ENCODE data around the gene DTNA. TPM values are rescaled to one million over a fixed set of nuclear protein-coding genes. Genes with fewer than 3 reads are reported as not detected.

The DTNA gene
- total RNA-seq, 1 experiment from 2014 or later = 9.6 TPM

DNA sequence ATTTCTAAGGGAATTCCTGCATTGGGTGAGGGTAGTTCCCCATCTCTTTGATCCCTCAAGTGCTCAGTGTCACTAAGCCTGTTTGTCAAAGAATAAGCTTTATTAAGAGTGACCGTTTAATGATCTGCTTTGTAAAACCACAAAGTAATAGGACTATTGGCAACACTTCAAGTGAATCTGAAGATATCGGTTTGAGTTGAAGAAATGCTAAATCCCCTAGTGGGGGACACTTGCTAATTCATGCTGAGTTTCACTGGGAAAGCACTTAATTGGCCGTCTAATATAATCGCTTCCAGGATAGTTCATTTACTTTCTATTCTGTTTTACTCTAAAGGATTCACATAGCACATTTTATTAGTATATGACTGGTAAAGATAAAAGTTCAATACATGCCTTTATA lies 54.4 kb downstream of the DTNA start:
- ChIA-PET RAD21 (ENCODE audit: low non-redundant PET in 1 of 2, low total read pairs in 2 of 2, uncharacterized antibody in 2 of 2, unreplicated experiment in 2 of 2) (no interaction called here), POLR2A (no interaction called here), CTCF (no interaction called here)
- Histone ChIP-seq H3K9me2 (ENCODE audit: insufficient read depth) (no peaks in the 10 kb centered on the region), H3K4me1 (ENCODE audit: control insufficient read depth in 1 of 2, insufficient read depth in 2 of 2, low read length in 2 of 2) (no peaks in the 10 kb centered on the region), H3K4me3 (replicated peaks in 1 of 2; ENCODE audit: low read depth in 1 of 2, low read length in 2 of 2) (no peak overlapping the region), H2AFZ (ENCODE audit: low read depth, low read length, poor library complexity, severe bottlenecking) (no peak overlapping the region), H3K27me3 (ENCODE audit: insufficient read depth, low read length) (no peaks in the 10 kb centered on the region; the same call in 1 of the 2 replicates), H3K36me3 (ENCODE audit: control insufficient read depth in 1 of 2, insufficient read depth in 2 of 2, low read length in 2 of 2) (no peaks in the 10 kb centered on the region), H3K9ac (ENCODE audit: low read length) (no peak overlapping the region), H3K79me2 (ENCODE audit: insufficient read depth, low read length) (no peaks in the 10 kb centered on the region), H3K27ac (ENCODE audit: low read depth, low read length) (no peak overlapping the region), H4K20me1 (ENCODE audit: insufficient read depth) (no peaks in the 10 kb centered on the region), H3K4me2 (ENCODE audit: low read length) (no peak overlapping the region), H3K9me3 (ENCODE audit: control insufficient read depth in 1 of 2, insufficient read depth in 1 of 2, low read depth in 1 of 2, low read length in 2 of 2) (no peaks in the 10 kb centered on the region)
- ATAC-seq (no peak), DNase-seq (ENCODE audit: low read depth, low spot score) (no peak)
- TF ChIP-seq, protein P1, sequence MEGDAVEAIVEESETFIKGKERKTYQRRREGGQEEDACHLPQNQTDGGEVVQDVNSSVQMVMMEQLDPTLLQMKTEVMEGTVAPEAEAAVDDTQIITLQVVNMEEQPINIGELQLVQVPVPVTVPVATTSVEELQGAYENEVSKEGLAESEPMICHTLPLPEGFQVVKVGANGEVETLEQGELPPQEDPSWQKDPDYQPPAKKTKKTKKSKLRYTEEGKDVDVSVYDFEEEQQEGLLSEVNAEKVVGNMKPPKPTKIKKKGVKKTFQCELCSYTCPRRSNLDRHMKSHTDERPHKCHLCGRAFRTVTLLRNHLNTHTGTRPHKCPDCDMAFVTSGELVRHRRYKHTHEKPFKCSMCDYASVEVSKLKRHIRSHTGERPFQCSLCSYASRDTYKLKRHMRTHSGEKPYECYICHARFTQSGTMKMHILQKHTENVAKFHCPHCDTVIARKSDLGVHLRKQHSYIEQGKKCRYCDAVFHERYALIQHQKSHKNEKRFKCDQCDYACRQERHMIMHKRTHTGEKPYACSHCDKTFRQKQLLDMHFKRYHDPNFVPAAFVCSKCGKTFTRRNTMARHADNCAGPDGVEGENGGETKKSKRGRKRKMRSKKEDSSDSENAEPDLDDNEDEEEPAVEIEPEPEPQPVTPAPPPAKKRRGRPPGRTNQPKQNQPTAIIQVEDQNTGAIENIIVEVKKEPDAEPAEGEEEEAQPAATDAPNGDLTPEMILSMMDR (IDR thresholded peaks at IDR 0.05 in 2 of 3, conservative IDR thresholded peaks at IDR 0.05 in 1 of 3; ENCODE audit: borderline replicate concordance in 1 of 3, insufficient read depth in 1 of 3, low read depth in 2 of 3, low read length in 2 of 3) = peak in 1 of 3 experiments; percentile 38; a peak in 1 of 6 replicates
- TF ChIP-seq, protein P2, sequence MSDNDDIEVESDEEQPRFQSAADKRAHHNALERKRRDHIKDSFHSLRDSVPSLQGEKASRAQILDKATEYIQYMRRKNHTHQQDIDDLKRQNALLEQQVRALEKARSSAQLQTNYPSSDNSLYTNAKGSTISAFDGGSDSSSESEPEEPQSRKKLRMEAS (IDR thresholded peaks at IDR 0.05) = no peak
- intact Hi-C loops (cut with micrococcal nuclease) = no loop called here
- BruUV-seq (replicated peaks) = no TSS peak

DNA sequence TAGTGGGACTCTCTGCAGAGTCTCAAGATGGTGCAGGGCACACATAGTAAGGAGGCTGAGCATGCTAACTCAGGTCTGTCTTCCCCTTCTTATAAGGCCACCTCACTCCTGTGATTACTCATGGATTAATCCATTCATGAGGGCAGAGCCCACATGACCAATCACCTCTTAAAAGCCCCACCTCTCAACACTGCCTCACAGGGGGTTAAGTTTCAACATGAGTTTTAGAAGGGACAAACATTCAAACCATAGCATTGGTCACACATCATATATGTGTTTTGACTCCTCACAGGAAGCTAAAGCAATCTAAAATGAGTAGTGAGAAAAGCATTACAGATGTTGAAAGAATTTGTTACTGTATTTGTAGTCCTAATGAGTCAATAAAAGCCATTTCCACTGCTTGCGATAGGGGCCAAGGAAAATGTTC lies 57.5 kb downstream of the DTNA start:
- no peak for DNase-seq (ENCODE audit: low read depth, low spot score)

More for the DNA sequence above, 57.5 kb downstream of the DTNA start:
- Histone ChIP-seq H3K9me2 (ENCODE audit: insufficient read depth) (no peaks in the 10 kb centered on the region), H4K20me1 (ENCODE audit: insufficient read depth) (no peaks in the 10 kb centered on the region), H3K79me2 (ENCODE audit: insufficient read depth, low read length) (no peaks in the 10 kb centered on the region), H3K4me1 (ENCODE audit: control insufficient read depth in 1 of 2, insufficient read depth in 2 of 2, low read length in 2 of 2) (no peaks in the 10 kb centered on the region), H3K27ac (ENCODE audit: low read depth, low read length) (no peak overlapping the region), H3K4me3 (replicated peaks in 1 of 2; ENCODE audit: low read depth in 1 of 2, low read length in 2 of 2) (no peak overlapping the region), H3K36me3 (ENCODE audit: control insufficient read depth in 1 of 2, insufficient read depth in 2 of 2, low read length in 2 of 2) (no peaks in the 10 kb centered on the region), H2AFZ (ENCODE audit: low read depth, low read length, poor library complexity, severe bottlenecking) (no peak overlapping the region), H3K27me3 (ENCODE audit: insufficient read depth, low read length) (no peaks in the 10 kb centered on the region), H3K9me3 (ENCODE audit: control insufficient read depth in 1 of 2, insufficient read depth in 1 of 2, low read depth in 1 of 2, low read length in 2 of 2) (no peaks in the 10 kb centered on the region), H3K4me2 (ENCODE audit: low read length) (no peak overlapping the region), H3K9ac (ENCODE audit: low read length) (no peak overlapping the region)
- no TSS peak for BruUV-seq (replicated peaks)
- intact Hi-C loops (cut with micrococcal nuclease) = no loop called here
- no peak for TF ChIP-seq JUND (IDR thresholded peaks at IDR 0.05)
- TF ChIP-seq, protein P1 (IDR thresholded peaks at IDR 0.05 in 2 of 3, conservative IDR thresholded peaks at IDR 0.05 in 1 of 3; ENCODE audit: borderline replicate concordance in 1 of 3, insufficient read depth in 1 of 3, low read depth in 2 of 3, low read length in 2 of 3) = no peak
- no peak for TF ChIP-seq ELF1 (IDR thresholded peaks at IDR 0.05; ENCODE audit: borderline replicate concordance, low read depth)
- TF ChIP-seq, protein P2 (IDR thresholded peaks at IDR 0.05) = no peak
- TF ChIP-seq TCF7L2 (IDR thresholded peaks at IDR 0.05; ENCODE audit: borderline replicate concordance, extremely low read depth, insufficient read depth, insufficient read length) = no peak
- no peak for TF ChIP-seq CEBPB (IDR thresholded peaks at IDR 0.05; ENCODE audit: low read depth)
- ChIA-PET POLR2A (no interaction called here), RAD21 (ENCODE audit: low non-redundant PET in 1 of 2, low total read pairs in 2 of 2, uncharacterized antibody in 2 of 2, unreplicated experiment in 2 of 2) (no interaction called here), CTCF (no interaction called here)
- ATAC-seq = no peak

Data from HCT116 (cell line).